ENCODE measurements around the gene MORN1.

GRCh38 chr1:2432441-2432844, 41.1 kb upstream of the MORN1 start:
- no peak for TF ChIP-seq CTCF (IDR thresholded peaks at IDR 0.05; ENCODE audit: extremely low read depth in 1 of 2, insufficient read depth in 1 of 2, low read depth in 1 of 2, low read length in 2 of 2)
- no peak for TF ChIP-seq EZH2 (IDR thresholded peaks at IDR 0.05; ENCODE audit: borderline replicate concordance, low read depth, low read length, severe bottlenecking)
- TF ChIP-seq JUN (IDR thresholded peaks at IDR 0.05; ENCODE audit: borderline replicate concordance, insufficient read depth, insufficient read length, low read depth), result no peak
- no peak for TF ChIP-seq POLR2AphosphoS5 (IDR thresholded peaks at IDR 0.05; ENCODE audit: insufficient read depth, low read depth, low read length)
- TF ChIP-seq POLR2A (IDR thresholded peaks at IDR 0.05; ENCODE audit: low read depth, low read length), result no peak
- no peak for TF ChIP-seq MAX (IDR thresholded peaks at IDR 0.05; ENCODE audit: insufficient read depth, insufficient read length)
- TF ChIP-seq FOS (IDR thresholded peaks at IDR 0.05; ENCODE audit: borderline replicate concordance, insufficient read depth, low read length), result no peak
- TF ChIP-seq MYC (IDR thresholded peaks at IDR 0.05; ENCODE audit: low read depth, low read length), result no peak
- TF ChIP-seq GATA2 (IDR thresholded peaks at IDR 0.05; ENCODE audit: insufficient read depth, insufficient read length, low read depth, low read length), result no peak
